ENCODE data around the gene RNF186.
"Not testable (repeated sequence)": the region's sequence is repeated elsewhere in the genome, so short reads cannot be mapped to it uniquely, and the experiment has no call there.

Gene RNF186, protein sequence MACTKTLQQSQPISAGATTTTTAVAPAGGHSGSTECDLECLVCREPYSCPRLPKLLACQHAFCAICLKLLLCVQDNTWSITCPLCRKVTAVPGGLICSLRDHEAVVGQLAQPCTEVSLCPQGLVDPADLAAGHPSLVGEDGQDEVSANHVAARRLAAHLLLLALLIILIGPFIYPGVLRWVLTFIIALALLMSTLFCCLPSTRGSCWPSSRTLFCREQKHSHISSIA

DNA sequence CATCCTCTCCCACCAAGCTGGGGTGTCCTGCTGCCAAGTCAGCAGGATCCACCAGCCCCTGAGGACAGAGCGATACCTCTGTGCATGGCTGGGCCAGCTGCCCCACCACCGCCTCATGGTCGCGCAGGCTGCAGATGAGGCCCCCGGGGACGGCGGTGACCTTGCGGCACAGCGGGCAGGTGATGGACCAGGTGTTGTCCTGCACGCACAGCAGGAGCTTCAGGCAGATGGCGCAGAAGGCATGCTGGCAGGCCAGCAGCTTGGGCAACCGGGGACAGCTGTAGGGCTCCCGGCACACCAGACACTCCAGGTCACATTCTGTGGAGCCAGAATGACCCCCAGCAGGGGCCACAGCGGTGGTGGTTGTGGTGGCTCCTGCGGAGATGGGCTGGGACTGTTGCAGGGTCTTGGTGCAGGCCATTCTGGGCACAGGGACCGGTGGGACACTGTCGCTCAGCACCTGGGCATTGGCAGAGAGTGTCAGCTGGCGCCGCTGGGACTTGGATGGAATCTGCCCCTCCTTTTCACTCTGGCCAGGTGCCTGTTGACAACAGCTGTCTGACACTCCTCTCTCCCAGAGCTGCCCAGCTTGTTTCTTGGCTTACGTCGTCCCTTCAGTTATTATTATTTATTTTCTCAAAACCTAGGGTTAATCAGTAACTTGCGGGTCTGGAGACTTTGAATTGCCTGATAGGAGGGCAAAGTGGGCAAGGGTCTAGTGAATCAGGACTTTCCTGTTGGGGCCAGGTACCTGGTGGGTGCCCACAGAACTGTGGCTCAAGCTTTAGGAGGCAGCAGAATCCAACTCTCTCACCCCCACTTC, at the start of gene RNF186:
RNF186 (minus strand) TSS at position 603 of the 823 bp plus-strand sequence; CDS start at position 421, 182 bp downstream.
- DNase-seq (ENCODE audit: low read depth, low spot score): no peak

DNA sequence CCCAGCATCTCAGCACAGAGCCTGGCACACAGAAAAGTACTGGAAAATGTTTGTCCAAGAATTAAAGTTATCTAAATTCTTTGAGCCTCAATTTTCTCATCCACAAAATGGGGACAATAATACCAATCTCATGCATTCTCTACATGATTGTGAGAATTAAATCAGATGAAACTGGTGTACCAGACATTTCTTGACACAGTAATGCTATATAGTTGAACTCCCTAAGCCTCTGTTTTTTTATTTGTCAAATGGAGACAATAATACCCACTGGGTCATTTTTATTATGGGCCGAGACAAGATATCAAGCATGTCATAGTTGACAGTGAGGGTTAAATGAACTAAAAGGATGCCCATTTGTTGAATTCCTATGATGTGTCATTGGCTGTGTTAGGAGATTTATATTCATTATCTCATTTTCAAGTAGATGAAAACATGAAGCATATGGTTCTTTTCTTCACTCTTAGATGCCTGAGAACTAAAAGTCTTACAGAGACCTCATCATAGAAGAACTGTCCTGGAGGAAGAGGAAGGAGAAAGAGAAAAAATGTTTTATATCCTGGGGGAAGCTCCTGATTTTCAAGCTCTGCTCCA, 49.6 kb upstream of the RNF186 start:
- DNase-seq (ENCODE audit: low read depth, low spot score): no peak

DNA sequence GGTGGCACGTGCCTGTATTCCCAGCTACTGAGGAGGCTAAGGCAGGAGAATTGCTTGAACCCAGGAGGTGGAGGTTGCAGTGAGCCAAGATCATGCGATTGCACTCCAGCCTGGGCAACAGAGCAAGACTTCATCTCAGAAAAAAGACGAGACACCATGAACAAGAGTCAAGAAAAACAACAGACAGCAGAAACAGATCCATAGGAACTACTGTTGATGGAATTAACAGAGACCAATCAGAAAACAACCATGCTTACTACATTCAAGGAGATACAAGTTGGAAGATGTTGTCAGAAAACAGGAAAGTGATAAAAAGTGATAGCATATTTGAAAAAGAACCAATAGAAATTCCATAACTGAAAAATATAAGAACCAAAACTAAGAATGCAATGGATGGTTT, 47.9 kb upstream of the RNF186 start:
- no peak for DNase-seq (ENCODE audit: low read depth, low spot score)

- DNase-seq (ENCODE audit: low read depth, low spot score): no peak
Observed at GRCh38 chr1:19861842-19862530, 46.9 kb upstream of the RNF186 start.

DNA sequence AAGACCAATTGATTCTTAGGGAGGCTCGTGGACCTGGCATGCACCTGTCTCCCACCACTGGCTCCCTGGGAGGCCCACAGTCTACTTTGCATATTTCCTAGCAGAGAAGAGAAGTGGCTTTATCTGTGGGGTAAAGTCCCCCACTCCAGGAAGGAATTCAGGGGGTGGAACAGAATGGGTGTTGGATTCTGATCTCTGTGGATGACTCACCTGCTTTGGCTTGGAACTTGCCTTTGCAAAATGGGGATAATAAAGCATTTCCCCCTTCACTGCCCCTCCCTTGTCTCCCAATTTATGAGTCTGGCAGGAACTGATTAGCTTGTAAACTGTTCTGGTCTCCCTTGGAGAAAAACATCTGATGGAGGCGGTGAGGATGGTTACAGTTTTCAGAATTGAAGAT, 46.0 kb upstream of the RNF186 start:
- no peak for DNase-seq (ENCODE audit: low read depth, low spot score)

DNA sequence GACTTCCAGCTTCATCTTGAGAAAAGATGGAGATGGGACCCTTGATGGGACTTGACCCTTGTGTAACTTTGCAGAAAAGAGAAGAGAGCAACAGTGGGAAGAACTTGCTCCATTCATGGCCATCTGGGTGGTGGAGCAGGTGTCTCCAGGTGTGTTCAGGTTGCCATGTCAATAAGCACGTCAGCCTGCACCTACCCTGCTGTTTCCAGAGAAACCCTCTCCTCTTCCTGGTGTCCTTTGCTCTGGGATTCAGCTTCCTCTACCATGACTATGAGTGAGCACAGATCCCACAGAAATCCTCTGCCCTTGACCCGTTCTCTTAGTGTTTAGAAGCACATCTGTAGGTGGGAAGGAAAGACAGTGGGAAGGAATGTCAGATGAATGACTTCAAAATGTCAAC, 45.3 kb upstream of the RNF186 start:
- DNase-seq (ENCODE audit: low read depth, low spot score): no peak

GRCh38 chr1:19859876-19860275, 44.8 kb upstream of the RNF186 start:
- no peak for DNase-seq (ENCODE audit: low read depth, low spot score)

DNA sequence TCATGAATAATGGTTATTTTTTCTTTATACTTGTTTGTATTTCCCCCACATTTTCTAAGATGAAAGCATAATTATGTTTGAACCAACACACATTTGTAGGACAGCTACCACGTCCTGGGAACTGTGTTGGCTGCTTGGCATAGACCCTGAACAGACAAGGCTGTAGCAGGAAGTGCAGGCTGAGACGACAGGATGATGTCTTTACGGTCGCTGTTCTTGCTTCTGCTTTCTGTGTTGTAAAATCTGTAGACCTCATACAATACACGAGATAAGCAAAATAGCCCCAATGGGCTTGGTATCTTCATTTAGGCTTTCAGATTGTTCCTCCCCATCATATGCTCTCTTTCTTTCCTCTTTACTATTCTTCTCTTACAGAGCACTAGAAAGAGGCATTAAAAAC, 43.8 kb upstream of the RNF186 start:
- no peak for DNase-seq (ENCODE audit: low read depth, low spot score)

DNA sequence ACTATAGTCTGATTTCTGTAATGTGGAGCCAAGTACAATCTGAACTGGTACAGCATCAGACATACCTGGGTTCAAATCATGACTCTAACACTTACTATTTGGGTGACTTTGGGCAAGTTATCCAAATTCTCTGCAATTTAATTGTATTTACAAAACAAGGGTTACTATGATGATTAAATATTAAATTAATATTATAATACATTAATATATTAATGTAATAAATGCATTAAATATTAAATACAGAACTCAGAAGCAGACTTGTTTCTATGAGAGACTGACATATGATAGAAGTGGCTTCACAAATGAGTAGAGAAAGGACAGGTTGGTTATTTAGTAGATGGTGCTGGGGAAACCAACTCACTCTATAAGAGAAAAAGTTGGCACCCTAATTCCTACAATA, 39.8 kb upstream of the RNF186 start:
- no peak for DNase-seq (ENCODE audit: low read depth, low spot score)

GRCh38 chr1:19852036-19852435, 37.0 kb upstream of the RNF186 start:
- no peak for DNase-seq (ENCODE audit: low read depth, low spot score)

DNA sequence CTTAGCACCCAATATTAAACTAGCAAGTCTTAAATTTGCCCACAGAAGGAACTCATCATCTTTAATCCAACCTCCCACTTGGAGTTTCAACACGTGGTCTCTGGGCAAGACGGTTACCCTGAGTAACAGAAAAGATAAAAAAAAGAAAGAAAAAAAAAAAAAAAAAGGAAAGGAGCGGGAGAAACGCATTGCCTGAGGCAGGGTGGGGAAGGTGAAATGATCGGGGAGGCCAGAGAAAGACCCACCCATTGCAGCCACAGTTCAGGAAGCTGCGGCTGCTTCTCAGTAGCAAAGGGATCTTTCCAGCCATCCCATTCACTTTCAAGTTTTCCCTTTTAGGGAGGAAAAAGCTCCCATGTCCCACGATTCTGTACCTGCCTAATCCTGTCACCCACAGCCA, 35.1 kb upstream of the RNF186 start:
- peak; percentile 48 for DNase-seq (ENCODE audit: low read depth, low spot score)

DNA sequence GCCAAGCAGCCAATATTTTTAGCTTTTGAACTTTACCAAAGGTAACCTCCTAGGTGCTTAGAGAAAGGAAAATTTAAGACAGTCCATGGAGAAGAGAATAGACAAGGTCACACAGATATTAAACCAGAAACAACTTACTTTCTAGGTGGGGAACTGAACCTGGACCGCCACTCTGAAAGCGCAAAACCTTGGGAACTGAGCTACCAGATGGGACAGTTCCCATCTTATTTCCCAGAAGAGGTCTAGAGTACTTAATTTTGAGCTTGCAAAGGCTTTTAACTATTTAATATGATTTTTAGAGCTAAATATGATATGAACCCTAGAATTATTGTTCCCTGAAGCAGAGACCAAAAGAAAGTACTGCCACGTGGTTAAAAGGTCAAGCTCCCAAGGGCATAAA, 34.2 kb upstream of the RNF186 start:
- DNase-seq (ENCODE audit: low read depth, low spot score): not testable (repeated sequence)

GRCh38 chr1:19847334-19847733, 32.3 kb upstream of the RNF186 start:
- not testable (repeated sequence) for DNase-seq (ENCODE audit: low read depth, low spot score)

GRCh38 chr1:19846338-19846737, 31.3 kb upstream of the RNF186 start:
- DNase-seq (ENCODE audit: low read depth, low spot score): no peak

- DNase-seq (ENCODE audit: low read depth, low spot score): no peak
Observed at GRCh38 chr1:19845555-19845954, 30.5 kb upstream of the RNF186 start.

GRCh38 chr1:19844731-19845495, 29.8 kb upstream of the RNF186 start:
- DNase-seq (ENCODE audit: low read depth, low spot score): no peak

- DNase-seq (ENCODE audit: low read depth, low spot score): no peak
Observed at GRCh38 chr1:19840228-19840627, 25.1 kb upstream of the RNF186 start.

- no peak for DNase-seq (ENCODE audit: low read depth, low spot score)
Observed at GRCh38 chr1:19837866-19838265, 22.8 kb upstream of the RNF186 start.

DNA sequence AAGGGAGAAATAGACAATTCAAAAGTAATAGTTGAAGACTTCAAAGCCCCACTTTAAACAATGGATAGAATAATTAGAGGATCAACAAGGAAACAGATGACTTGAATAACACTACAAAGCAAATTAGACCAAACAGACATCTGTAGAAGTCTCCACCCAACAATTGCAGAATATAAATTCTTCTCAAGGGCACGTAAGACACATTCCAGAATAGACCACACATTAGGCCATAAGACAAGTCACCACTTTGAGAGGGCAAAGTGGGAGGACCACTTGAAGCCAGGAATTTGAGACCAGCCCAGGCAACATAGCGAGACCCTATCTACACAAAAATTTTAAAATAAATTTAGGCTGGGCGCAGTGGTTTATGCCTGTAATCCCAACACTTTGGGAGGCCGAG, 20.5 kb upstream of the RNF186 start:
- no peak for DNase-seq (ENCODE audit: low read depth, low spot score)

DNA sequence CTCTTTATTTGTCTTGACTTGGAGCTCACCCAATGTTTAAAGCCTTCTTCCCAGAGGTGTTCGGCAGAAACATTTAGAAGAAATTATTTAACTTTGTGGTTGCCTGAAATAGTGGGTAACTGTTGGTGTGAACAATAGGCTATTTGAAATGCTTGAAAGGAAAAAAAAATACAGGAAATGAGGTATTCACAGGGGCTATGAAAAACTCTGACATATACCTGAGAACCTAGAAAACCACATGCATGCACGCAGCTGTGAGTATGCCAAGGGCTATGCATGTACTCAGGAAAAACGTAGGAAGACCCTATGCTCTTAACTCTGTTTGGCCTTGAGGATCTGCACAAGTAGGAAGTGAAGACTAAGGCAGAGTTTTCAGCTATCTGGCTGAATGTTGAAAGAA, 16.4 kb upstream of the RNF186 start:
- no peak for DNase-seq (ENCODE audit: low read depth, low spot score)

- DNase-seq (ENCODE audit: low read depth, low spot score): no peak
Observed at GRCh38 chr1:19828546-19828945, 13.5 kb upstream of the RNF186 start.

- DNase-seq (ENCODE audit: low read depth, low spot score): peak; percentile 67
Observed at GRCh38 chr1:19825298-19825697, 10.2 kb upstream of the RNF186 start.
